Ectodermal cell (in vitro differentiated cells): Measurements from ENCODE around the gene C1GALT1C1.
A peak's percentile ranks its signal among the peaks of the same experiment; 100 is the strongest.

Source experiments
- H3K27ac ChIP-seq: 2 replicates; pipeline ENCODE4 v1.7.0; 2013; ENCODE audit warnings: mild to moderate bottlenecking, low read depth, low read length; ENCODE audit not compliant: insufficient read depth, poor library complexity, severe bottlenecking
- H3K27me3 ChIP-seq: 2 replicates; pipeline ENCODE4 v1.7.0; 2013; ENCODE audit warnings: mild to moderate bottlenecking, low read length; ENCODE audit not compliant: insufficient read depth, control insufficient read depth, poor library complexity, severe bottlenecking
- H3K36me3 ChIP-seq: one replicate; pipeline ENCODE4 v1.7.0; 2013; ENCODE audit warnings: low read length; ENCODE audit not compliant: control insufficient read depth, insufficient read depth
- H3K4me1 ChIP-seq: one replicate; pipeline ENCODE4 v1.7.0; 2013; ENCODE audit warnings: low read length; ENCODE audit not compliant: control insufficient read depth, insufficient read depth
- H3K4me3 ChIP-seq: 2 replicates; pipeline ENCODE4 v1.7.0; 2013; ENCODE audit warnings: low read depth, low read length, control low read depth; ENCODE audit not compliant: insufficient read depth
- H3K9me3 ChIP-seq: 2 replicates; pipeline ENCODE4 v1.7.0; 2013; ENCODE audit warnings: mild to moderate bottlenecking, low read length, moderate library complexity; ENCODE audit not compliant: control insufficient read depth
- WGBS, 2 experiments: methylation state at CpG; one replicate each; pipeline ENCODE4 v1.1.7; 2013; ENCODE audit warnings: missing lambda C conversion rate in 2 of 2; 5-methylcytosine and 5-hydroxymethylcytosine counted together

Gene C1GALT1C1

GRCh38 chrX:120603707-120604360, 26.0 kb downstream of the C1GALT1C1 start, which contains the start of gene MCTS1:
Gene MCTS1 (plus strand): TSS chrX:120604101. CDS start chrX:120604237, 136 bp downstream.
- 0 to 1% methylated on average over 26 to 27 of the region's 31 CpGs for WGBS, 2 experiments
- no peaks in the 10 kb centered on the region for H3K36me3 ChIP-seq
- H3K4me1 ChIP-seq = no peaks in the 10 kb centered on the region
- peak within 1 kb of the TSS; percentile 74 for H3K27ac ChIP-seq
- peak within 1 kb of the TSS; percentile 67 for H3K4me3 ChIP-seq
- no peaks in the 10 kb centered on the region for H3K27me3 ChIP-seq
- H3K9me3 ChIP-seq = no peaks in the 10 kb centered on the region

- H3K4me3 ChIP-seq = no peak overlapping the region
- no peaks in the 10 kb centered on the region for H3K36me3 ChIP-seq
- 92 to 93% methylated on average over 1 of the region's 2 CpGs for WGBS, 2 experiments
- H3K4me1 ChIP-seq = no peaks in the 10 kb centered on the region
- no peaks in the 10 kb centered on the region for H3K27me3 ChIP-seq
- H3K9me3 ChIP-seq = no peaks in the 10 kb centered on the region
- no peak overlapping the region for H3K27ac ChIP-seq
These were observed 44.2 kb downstream of the C1GALT1C1 start for GRCh38 chrX:120585702-120586101.
